NCI-H446 (cell line): ENCODE results near the gene ZNF610.

Experiments
- DNase-seq, 2 experiments: peaks; one replicate each; lab custom pipeline; 2025; lab: John Stamatoyannopoulos, UW

ZNF610 gene

GRCh38 chr19:52397310-52398080 lies 61.5 kb downstream of the ZNF610 start, which contains the start of gene ZNF528:
Gene ZNF528 (plus strand): TSS chr19:52397849. CDS start chr19:52402014, 4,165 bp downstream.
- DNase-seq, result peak; percentile 13 to 59

GRCh38 chr19:52398081-52398441 lies 62.0 kb downstream of the ZNF610 start:
- no peak for DNase-seq

GRCh38 chr19:52410276-52410675 lies 74.2 kb downstream of the ZNF610 start:
- no peak for DNase-seq

DNA sequence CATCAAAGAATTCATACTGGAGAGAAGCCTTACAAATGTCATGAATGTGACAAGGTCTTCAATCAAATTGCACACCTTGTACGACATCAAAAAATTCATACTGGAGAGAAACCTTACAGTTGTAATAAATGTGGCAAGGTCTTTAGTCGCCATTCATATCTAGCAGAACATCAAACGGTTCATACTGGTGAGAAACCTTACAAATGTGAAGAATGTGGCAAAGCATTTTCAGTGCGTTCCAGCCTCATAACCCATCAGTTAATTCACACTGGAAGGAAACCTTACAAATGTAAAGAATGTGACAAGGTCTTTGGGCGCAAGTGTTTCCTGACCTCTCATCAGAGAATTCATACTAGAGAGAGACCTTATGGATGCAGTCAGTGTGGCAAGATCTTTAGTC lies 79.7 kb downstream of the ZNF610 start:
- no peak for DNase-seq
